Mucosa of rectum (tissue), 2 donors: ENCODE results near the gene SETD6.

ENCODE experiments used
- H3K27ac ChIP-seq, 2 donors: one replicate each; pipeline ENCODE4 v1.7.0; 2013; ENCODE audit warnings: inconsistent platforms in 2 of 2, low read depth in 2 of 2, low read length in 2 of 2
- H3K27me3 ChIP-seq, 2 donors: one replicate each; pipeline ENCODE4 v1.7.0; 2013; ENCODE audit warnings: low read length in 2 of 2; ENCODE audit not compliant: control insufficient read depth in 2 of 2, insufficient read depth in 2 of 2
- H3K36me3 ChIP-seq, 2 donors: one replicate each; pipeline ENCODE4 v1.7.0; 2013; ENCODE audit warnings: low read length in 2 of 2; ENCODE audit not compliant: control insufficient read depth in 2 of 2, insufficient read depth in 2 of 2
- H3K4me1 ChIP-seq, 2 donors: one replicate each; pipeline ENCODE4 v1.7.0; 2013; ENCODE audit warnings: low read length in 2 of 2, mild to moderate bottlenecking in 1 of 2; ENCODE audit not compliant: control insufficient read depth in 2 of 2, insufficient read depth in 2 of 2
- H3K4me3 ChIP-seq, 2 donors: one replicate each; pipeline ENCODE4 v1.7.0; 2013; ENCODE audit warnings: low read length in 2 of 2
- H3K9ac ChIP-seq, 2 donors: one replicate each; pipeline ENCODE4 v1.7.0; 2013; ENCODE audit warnings: low read length in 2 of 2, low read depth in 1 of 2, mild to moderate bottlenecking in 1 of 2
- H3K9me3 ChIP-seq, 2 donors: one replicate each; pipeline ENCODE4 v1.7.0; 2013; ENCODE audit warnings: low read length in 2 of 2; ENCODE audit not compliant: control insufficient read depth in 2 of 2
- donor health status: healthy.
- donor health status: Normal muscosa, but diverticular disease.

The SETD6 gene

DNA sequence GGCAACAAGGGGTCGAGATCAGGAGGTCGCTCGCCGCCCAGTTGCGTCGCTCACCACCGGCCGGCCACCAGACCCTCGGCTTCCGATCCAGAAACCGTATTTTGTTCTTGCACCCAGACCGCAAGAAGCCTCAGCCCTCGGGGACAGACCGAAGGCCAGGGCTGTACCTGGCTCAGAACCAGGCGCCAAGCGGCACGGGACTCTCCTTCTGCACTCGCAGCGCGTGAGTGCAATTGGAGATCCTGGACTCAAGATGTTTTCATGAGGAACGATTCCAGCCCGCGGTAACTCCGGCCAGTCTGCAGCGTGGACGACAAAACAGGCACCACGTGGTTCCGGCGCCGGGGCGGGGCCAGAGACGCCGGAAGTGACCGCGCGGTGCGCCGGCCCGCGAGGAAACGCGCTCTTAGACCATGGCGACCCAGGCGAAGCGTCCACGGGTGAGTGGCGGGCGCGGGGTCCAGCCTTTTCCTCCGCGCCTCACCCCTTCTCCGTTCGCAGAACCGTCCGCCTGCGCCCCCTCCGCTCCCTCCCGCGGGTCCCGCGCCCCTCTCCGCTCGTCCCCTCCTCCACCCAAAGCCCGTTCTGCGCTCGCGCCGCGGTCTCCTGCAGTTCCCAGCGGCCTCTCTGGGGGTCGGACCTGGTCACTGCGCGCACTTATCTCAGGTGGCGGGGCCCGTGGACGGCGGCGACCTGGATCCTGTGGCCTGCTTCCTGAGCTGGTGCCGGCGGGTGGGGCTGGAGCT, at the start of gene SETD6:
SETD6 (plus strand) TSS at position 393 of the 746 bp plus-strand sequence; CDS start at position 414, 21 bp downstream.
- H3K27me3 ChIP-seq, result no peaks in the 10 kb centered on the region
- H3K9me3 ChIP-seq, result no peaks in the 10 kb centered on the region
- peaks cover 26 to 29% of the 10 kb centered on the region in 2 donors for H3K36me3 ChIP-seq
- peak within 1 kb of the TSS; percentile 81 to 92 for H3K4me3 ChIP-seq
- peaks cover 8 to 15% of the 10 kb centered on the region in 2 donors for H3K4me1 ChIP-seq
- H3K27ac ChIP-seq, result peak within 1 kb of the TSS; percentile 82 to 84
- peak within 1 kb of the TSS; percentile 65 to 69 for H3K9ac ChIP-seq

DNA sequence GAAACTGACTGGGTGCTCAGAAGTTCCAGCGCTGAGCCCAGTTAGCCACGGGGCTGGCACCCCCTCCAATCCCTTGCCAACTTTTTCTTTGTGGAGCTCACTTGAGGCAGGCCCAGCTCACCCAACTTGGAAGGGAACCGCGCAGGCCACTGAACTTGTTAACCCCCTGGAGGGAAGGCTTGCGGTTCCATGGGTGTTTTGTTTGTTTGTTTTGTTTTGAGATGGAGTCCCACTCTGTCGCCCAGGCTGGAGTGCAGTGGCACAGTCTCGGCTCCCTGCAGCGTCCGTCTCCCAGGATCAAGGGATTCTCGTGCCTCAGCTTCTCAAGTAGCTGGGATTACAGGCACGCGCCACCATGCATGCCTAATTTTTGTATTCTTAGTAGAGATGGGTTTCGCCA, 49.5 kb upstream of the SETD6 start:
- no peak overlapping the region for H3K4me3 ChIP-seq
- H3K4me1 ChIP-seq, result no peaks in the 10 kb centered on the region
- peaks cover 31 to 40% of the 10 kb centered on the region in 2 donors for H3K27me3 ChIP-seq
- no peak overlapping the region for H3K9ac ChIP-seq
- no peaks in the 10 kb centered on the region for H3K9me3 ChIP-seq
- no peak overlapping the region for H3K27ac ChIP-seq
- H3K36me3 ChIP-seq, result no peaks in the 10 kb centered on the region

GRCh38 chr16:58466396-58466795, 48.9 kb upstream of the SETD6 start:
- H3K4me1 ChIP-seq, result no peaks in the 10 kb centered on the region
- H3K27me3 ChIP-seq, result peaks cover 31 to 37% of the 10 kb centered on the region in 2 donors
- H3K36me3 ChIP-seq, result no peaks in the 10 kb centered on the region
- no peak overlapping the region for H3K27ac ChIP-seq
- H3K9me3 ChIP-seq, result no peaks in the 10 kb centered on the region
- H3K9ac ChIP-seq, result no peak overlapping the region
- no peak overlapping the region for H3K4me3 ChIP-seq

GRCh38 chr16:58467905-58468304, 47.4 kb upstream of the SETD6 start:
- Histone ChIP-seq H3K9ac (no peak overlapping the region), H3K27ac (no peak overlapping the region), H3K36me3 (no peaks in the 10 kb centered on the region), H3K4me3 (no peak overlapping the region), H3K9me3 (no peaks in the 10 kb centered on the region), H3K4me1 (no peaks in the 10 kb centered on the region), H3K27me3 (peaks cover 27% of the 10 kb centered on the region in 2 donors)

DNA sequence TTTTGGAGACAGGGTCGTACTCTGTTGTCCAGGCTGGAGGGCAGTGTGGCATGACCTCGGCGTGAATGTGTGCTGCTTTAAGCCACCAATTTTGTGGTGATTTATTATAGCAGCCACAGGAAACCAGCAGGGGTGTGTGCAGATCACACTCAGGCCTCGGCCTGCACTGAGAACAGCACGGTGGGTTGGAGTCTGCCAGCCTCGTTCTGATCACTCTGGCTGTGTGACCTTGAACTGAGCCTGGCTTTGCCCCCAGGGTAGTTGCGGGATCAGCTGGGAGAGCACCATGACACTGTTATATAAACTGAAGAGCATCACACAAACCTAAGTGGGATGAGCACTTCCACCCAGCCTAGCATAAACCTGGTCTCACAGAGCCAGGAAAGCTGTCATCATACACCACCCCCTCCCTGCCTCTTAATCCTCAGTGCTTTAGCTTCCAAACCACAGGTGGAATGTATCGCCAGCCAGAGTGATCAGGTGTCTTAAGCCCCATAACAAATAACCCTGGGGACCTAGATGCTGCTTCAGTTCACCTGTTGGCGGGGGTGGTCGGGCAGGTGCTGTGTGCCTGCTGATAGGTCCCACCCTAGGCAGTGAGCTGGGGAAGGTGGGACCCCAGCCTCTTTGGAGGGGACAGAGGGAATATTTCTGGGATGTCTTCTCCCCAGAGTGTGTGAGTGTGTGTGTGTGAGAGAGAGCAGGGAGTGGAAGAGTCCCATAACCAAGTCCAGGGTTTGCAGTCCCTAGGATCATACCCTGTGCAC, 43.9 kb upstream of the SETD6 start:
- H3K36me3 ChIP-seq, result no peaks in the 10 kb centered on the region
- H3K9me3 ChIP-seq, result no peaks in the 10 kb centered on the region
- H3K27ac ChIP-seq, result no peak overlapping the region
- no peaks in the 10 kb centered on the region for H3K4me1 ChIP-seq
- H3K9ac ChIP-seq, result no peak overlapping the region
- H3K4me3 ChIP-seq, result no peak overlapping the region
- H3K27me3 ChIP-seq, result peaks cover 11% of the 10 kb centered on the region in 2 donors

- H3K9me3 ChIP-seq, result no peaks in the 10 kb centered on the region
- no peaks in the 10 kb centered on the region for H3K36me3 ChIP-seq
- H3K27me3 ChIP-seq, result peaks cover 6% of the 10 kb centered on the region in 2 donors
- no peak overlapping the region for H3K9ac ChIP-seq
- no peak overlapping the region for H3K4me3 ChIP-seq
- no peak overlapping the region for H3K27ac ChIP-seq
- no peaks in the 10 kb centered on the region for H3K4me1 ChIP-seq
Observed at GRCh38 chr16:58472266-58472665, 43.1 kb upstream of the SETD6 start.

GRCh38 chr16:58472827-58473226, 42.5 kb upstream of the SETD6 start:
- H3K9me3 ChIP-seq, result no peaks in the 10 kb centered on the region
- H3K36me3 ChIP-seq, result no peaks in the 10 kb centered on the region
- no peak overlapping the region for H3K27ac ChIP-seq
- peaks cover 6% of the 10 kb centered on the region in 2 donors for H3K27me3 ChIP-seq
- no peak overlapping the region for H3K4me3 ChIP-seq
- no peaks in the 10 kb centered on the region for H3K4me1 ChIP-seq
- no peak overlapping the region for H3K9ac ChIP-seq

DNA sequence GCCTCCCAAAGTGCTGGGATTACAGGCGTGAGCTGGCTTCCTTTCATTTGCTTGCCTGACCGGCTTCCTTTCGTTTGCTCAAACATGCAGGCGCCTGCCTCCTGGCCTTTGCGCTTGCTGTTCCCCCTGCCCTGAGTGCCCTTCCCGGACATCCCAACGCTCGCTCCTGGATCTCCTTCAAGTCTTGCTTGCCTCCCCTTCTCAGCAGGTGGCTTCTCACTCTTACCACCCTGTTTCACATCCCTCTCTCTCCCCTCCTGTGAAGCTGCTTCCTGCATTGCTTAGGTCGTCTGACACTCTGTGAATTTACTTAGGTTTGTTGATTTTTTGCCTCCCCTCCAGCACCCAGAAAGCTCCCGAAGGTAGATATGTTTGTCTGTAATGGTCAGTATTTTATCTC, 41.0 kb upstream of the SETD6 start:
- no peak overlapping the region for H3K27ac ChIP-seq
- H3K9ac ChIP-seq, result no peak overlapping the region
- H3K36me3 ChIP-seq, result no peaks in the 10 kb centered on the region
- H3K9me3 ChIP-seq, result no peaks in the 10 kb centered on the region
- no peak overlapping the region for H3K4me3 ChIP-seq
- H3K27me3 ChIP-seq, result peaks cover 3% of the 10 kb centered on the region in 2 donors
- no peaks in the 10 kb centered on the region for H3K4me1 ChIP-seq

GRCh38 chr16:58475091-58475619, 40.2 kb upstream of the SETD6 start:
- Histone ChIP-seq H3K27ac (no peak overlapping the region), H3K4me1 (no peaks in the 10 kb centered on the region), H3K36me3 (no peaks in the 10 kb centered on the region), H3K4me3 (no peak overlapping the region), H3K9ac (no peak overlapping the region), H3K9me3 (no peaks in the 10 kb centered on the region), H3K27me3 (peaks cover 3% of the 10 kb centered on the region in 2 donors)

DNA sequence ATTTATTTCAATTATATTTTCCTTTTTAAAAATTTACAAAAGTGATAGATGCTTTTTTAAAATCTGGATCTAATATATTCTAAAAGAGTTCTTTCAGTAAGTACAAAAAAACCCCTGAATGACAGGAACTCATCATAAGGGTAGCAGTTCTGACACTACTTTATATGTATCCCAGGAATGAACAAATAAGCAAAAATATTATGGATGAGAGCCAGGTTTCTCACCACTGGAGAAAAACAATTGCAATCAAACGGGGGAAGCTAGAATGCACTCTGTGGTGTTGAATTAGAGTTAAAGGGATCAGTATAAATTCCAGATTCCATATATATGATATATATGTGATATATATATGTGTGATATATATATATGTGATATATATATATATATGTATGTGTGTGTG, 38.5 kb upstream of the SETD6 start:
- H3K4me1 ChIP-seq, result no peaks in the 10 kb centered on the region
- H3K36me3 ChIP-seq, result no peaks in the 10 kb centered on the region
- no peak overlapping the region for H3K4me3 ChIP-seq
- no peak overlapping the region for H3K9ac ChIP-seq
- no peak overlapping the region for H3K27ac ChIP-seq
- no peaks in the 10 kb centered on the region for H3K9me3 ChIP-seq
- peaks cover 3% of the 10 kb centered on the region in 2 donors for H3K27me3 ChIP-seq
